ENCODE measurements around the gene CDYL.

CDYL gene

DNA sequence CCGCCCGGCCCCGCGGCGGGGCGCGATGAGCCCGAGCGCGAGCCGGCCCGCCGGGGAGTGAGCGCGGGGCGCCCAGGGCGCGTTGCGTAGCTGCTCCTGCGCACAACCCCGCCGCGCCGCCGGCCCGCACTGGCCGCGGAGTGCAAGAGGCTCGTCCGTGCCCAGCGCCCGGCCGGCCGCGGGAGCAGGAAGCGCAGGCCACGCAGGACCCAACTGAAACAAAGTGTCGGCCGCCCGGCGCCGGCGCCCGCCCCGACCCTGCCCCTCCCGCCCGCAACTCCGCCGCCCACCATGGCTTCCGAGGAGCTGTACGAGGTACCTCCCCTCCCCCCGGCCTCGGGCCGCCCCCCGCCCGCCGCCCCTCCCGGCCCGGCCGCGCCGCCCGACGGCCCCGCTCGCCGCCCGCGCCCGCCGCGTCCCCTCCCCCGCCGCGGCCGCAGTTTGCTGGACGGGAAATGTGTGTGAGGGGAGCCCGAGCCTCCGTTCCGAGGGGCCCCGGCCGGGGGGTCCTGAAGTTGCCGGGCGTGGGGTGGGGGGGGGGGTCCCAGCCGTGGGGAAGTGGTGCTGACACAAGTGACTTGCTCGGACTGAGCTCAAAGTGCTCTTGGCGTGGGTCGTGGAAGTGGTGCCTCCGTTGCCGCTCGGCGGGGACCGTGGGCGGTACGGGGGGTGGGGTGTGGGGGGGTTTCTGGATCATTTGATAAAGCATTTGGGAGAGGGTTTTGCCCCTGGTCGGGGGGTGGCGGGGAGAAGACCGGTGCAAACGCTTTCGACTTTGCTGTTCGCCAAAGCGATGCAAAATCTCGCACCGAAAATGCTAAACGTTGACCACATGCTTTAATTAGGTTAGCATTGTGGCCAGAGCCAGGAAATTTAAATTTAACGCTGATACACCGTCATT, 539 bp downstream of the CDYL start:
- Mint-ChIP-seq H3K27me3 (no peaks in the 10 kb centered on the region), H3K36me3 (ENCODE audit: insufficient read depth) (peaks cover 15% of the 10 kb centered on the region)
- peak; percentile 1 for ATAC-seq (replicated peaks; ENCODE audit: extremely low read depth, poor library complexity, severe bottlenecking)

DNA sequence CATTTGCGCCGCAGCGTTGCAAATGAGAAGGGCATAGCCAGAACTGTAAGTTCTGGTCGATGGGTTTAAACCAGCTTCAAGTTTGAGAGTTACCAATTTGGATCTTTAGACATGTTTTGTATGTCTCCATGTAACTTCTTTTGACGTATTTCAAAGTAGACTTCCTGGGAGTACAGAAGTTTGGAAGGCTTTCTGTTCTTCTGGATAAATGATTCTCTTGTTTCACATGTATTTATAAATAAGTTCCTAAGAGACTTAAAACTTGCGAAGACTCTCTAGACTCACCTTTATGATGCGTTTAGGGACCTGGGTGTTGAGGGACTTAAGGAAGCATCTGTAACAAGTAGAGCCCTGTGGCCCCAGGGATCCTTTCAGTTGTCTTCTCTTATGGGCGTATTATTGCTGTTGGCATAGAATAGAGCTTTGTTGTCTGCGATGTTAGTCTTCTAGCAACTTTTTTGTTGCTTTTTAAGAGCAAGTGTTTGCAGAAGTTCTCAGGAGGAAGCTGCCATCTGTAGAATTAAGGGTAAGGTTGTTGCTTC, 1.3 kb downstream of the CDYL start:
- ATAC-seq (replicated peaks; ENCODE audit: extremely low read depth, poor library complexity, severe bottlenecking) = no peak
- H3K4me3 Mint-ChIP-seq = peak overlapping the region; percentile 86
- H3K36me3 Mint-ChIP-seq (ENCODE audit: insufficient read depth) = peaks cover 15% of the 10 kb centered on the region
- no peak for DNase-seq (ENCODE audit: low spot score in 2 of 2)
- H3K27ac Mint-ChIP-seq (ENCODE audit: low read depth) = peak overlapping the region; percentile 4
- H3K4me1 Mint-ChIP-seq = peaks cover 55% of the 10 kb centered on the region
- no peaks in the 10 kb centered on the region for H3K27me3 Mint-ChIP-seq
- H3K9me3 Mint-ChIP-seq = no peaks in the 10 kb centered on the region

More for the DNA sequence above, 539 bp downstream of the CDYL start:
- DNase-seq (ENCODE audit: low spot score in 2 of 2) = no peak
- no peak overlapping the region for H3K27ac Mint-ChIP-seq (ENCODE audit: low read depth)
- peak overlapping the region; percentile 86 for H3K4me3 Mint-ChIP-seq
- no peaks in the 10 kb centered on the region for H3K9me3 Mint-ChIP-seq
- H3K4me1 Mint-ChIP-seq = peaks cover 50% of the 10 kb centered on the region

DNA sequence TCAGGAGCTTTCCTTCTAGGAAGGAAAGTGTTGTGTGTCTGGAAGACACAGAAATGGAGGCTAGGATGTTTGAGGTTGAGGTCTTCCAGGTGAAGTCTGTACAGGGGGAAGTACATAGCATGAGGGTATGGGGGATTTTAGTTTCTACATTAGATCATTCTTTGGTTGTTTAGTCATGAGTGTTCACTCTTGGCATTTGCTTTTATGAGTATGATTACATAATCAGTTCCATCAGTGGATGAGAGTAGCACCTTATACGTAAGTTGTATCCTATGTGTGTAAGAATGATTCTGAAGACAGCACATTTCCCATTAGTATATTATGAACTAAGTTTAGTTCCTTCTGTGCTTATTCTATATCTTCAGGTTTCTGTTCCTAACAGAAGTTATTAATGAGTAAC, 1.9 kb downstream of the CDYL start:
- H3K4me3 Mint-ChIP-seq = peak overlapping the region; percentile 86
- H3K27me3 Mint-ChIP-seq = no peaks in the 10 kb centered on the region
- DNase-seq (ENCODE audit: low spot score in 2 of 2) (no peak), ATAC-seq (replicated peaks; ENCODE audit: extremely low read depth, poor library complexity, severe bottlenecking) (no peak)
- H3K27ac Mint-ChIP-seq (ENCODE audit: low read depth) = peak overlapping the region; percentile 4
- no peaks in the 10 kb centered on the region for H3K9me3 Mint-ChIP-seq
- peaks cover 61% of the 10 kb centered on the region for H3K4me1 Mint-ChIP-seq
- peaks cover 15% of the 10 kb centered on the region for H3K36me3 Mint-ChIP-seq (ENCODE audit: insufficient read depth)

DNA sequence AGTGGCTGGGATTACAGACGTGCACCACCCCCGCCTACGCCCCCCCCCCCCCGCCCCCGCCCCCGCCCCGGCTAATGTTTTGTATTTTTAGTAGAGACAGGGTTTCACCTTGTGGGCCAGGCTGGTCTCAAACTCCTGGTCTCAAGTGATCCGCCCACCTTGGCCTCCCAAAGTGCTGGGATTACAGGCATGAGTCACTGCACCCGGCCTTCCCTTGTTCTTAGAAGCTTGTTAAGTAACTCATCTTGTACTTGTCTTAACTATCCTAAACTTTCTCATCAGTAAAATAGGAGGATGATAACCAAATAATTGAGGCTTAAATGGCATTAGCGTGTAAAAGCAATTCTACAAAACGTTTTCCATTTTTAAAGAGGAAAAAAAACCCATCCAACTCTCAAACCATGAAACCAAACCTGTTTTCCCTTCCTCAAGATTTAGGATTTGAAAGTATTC, 4.2 kb downstream of the CDYL start:
- Mint-ChIP-seq H3K4me3 (no peak overlapping the region), H3K27me3 (no peaks in the 10 kb centered on the region), H3K9me3 (no peaks in the 10 kb centered on the region), H3K27ac (ENCODE audit: low read depth) (no peak overlapping the region), H3K36me3 (ENCODE audit: insufficient read depth) (peaks cover 6% of the 10 kb centered on the region), H3K4me1 (peaks cover 67% of the 10 kb centered on the region)
- ATAC-seq (replicated peaks; ENCODE audit: extremely low read depth, poor library complexity, severe bottlenecking) = no peak
- DNase-seq (ENCODE audit: low spot score in 2 of 2) = no peak

DNA sequence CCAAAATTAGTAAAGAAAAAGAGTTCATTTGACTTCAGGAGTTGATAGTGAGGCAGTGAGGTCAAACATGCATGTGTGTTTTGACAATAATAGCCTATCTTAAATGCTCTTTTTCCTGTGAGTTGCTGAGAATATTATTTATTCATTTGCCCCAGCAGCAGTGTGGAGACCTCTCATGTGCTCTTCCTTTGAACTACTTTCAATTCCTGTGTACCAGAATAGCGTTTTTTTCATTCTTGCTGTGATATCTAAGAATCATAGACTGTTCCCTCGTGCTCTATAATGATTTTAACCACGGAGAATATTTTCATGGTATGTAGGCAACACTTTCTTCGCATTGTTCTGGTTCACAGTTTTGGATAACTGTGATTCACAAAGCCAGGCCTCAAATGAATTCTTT, 5.2 kb downstream of the CDYL start:
- Mint-ChIP-seq H3K9me3 (no peaks in the 10 kb centered on the region), H3K27ac (ENCODE audit: low read depth) (no peak overlapping the region), H3K4me1 (peaks cover 75% of the 10 kb centered on the region), H3K27me3 (no peaks in the 10 kb centered on the region), H3K4me3 (no peak overlapping the region), H3K36me3 (ENCODE audit: insufficient read depth) (peaks cover 6% of the 10 kb centered on the region)
- DNase-seq (ENCODE audit: low spot score in 2 of 2) = no peak
- ATAC-seq (replicated peaks; ENCODE audit: extremely low read depth, poor library complexity, severe bottlenecking) = no peak

DNA sequence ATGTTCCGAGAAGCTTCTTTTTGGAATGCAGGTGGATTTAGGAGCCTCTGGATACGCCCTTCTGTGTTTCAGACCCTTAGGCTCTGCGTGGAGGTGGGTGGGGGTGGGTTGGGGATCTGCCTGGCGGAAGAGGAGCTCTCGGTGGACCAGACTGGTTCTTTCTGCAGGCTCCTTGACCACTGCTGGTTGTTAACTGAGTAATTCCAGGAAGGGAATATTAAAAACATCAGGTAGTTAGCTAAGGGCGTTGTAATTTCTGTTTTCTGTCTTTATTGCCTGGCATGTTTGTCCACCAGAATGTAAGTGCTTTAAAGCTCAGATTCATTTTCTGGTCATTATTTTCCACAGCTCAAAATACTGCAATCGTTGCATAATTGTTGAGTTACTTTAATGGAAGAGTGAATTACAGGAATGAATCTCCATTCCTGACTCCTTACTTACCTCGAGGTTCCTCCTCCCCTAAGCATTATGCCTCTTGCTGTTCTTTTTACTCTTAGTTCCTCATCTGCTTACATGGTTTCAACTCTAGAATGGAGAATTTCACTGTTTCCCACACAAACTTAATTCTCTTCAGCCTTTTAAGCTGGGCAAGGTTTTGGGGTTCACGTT, 5.9 kb downstream of the CDYL start:
- H3K4me3 Mint-ChIP-seq = no peak overlapping the region
- H3K27ac Mint-ChIP-seq (ENCODE audit: low read depth) = no peak overlapping the region

DNA sequence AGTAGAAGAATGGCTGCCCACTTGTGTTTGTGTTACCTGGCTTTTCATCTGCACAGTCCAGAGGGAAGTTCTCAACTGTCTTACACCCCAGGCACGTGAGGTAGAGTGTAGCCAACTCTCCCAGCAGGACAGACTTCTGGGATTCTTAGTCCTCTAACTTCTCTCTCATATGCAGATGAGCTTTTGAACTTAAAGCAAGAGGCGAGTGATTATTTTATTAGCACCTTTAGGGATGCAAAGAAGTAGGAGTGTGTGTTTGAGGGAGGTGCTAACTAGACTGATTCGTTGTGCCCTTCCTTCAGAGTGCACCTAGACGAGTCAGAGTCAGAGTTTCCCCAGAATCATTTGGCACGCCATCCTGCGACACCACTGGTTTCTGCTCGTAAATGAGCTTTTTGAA, 10.8 kb downstream of the CDYL start:
- ATAC-seq (replicated peaks; ENCODE audit: extremely low read depth, poor library complexity, severe bottlenecking) = no peak
- peaks cover 71% of the 10 kb centered on the region for H3K4me1 Mint-ChIP-seq
- H3K4me3 Mint-ChIP-seq = no peak overlapping the region
- no peaks in the 10 kb centered on the region for H3K9me3 Mint-ChIP-seq
- H3K36me3 Mint-ChIP-seq (ENCODE audit: insufficient read depth) = no peaks in the 10 kb centered on the region
- no peak for DNase-seq (ENCODE audit: low spot score in 2 of 2)
- no peak overlapping the region for H3K27ac Mint-ChIP-seq (ENCODE audit: low read depth)
- H3K27me3 Mint-ChIP-seq = no peaks in the 10 kb centered on the region

More for the DNA sequence above, 5.9 kb downstream of the CDYL start:
- no peaks in the 10 kb centered on the region for H3K27me3 Mint-ChIP-seq
- ATAC-seq (replicated peaks; ENCODE audit: extremely low read depth, poor library complexity, severe bottlenecking) (no peak), DNase-seq (ENCODE audit: low spot score in 2 of 2) (no peak)
- peaks cover 5% of the 10 kb centered on the region for H3K36me3 Mint-ChIP-seq (ENCODE audit: insufficient read depth)
- peaks cover 80% of the 10 kb centered on the region for H3K4me1 Mint-ChIP-seq
- no peaks in the 10 kb centered on the region for H3K9me3 Mint-ChIP-seq

DNA sequence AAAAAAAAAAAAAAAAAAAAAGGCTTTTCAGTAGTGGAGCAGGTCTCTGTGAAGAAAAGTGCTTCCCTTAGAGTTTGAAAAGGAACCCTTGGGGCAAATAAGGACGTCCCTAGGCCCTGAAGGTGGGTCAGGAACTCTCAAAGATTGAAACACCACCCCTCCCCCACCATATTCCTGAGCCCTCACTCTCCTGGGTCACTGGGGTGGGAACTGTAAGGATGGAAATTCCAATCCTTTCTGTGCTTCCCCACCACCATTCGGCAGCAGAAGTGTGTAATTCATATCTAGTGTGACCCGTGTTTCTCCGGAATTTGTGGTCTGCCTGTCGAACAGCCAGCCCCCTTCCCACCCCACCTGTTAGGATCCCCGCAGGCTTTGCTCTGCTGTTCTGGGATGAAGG, 12.3 kb downstream of the CDYL start:
- Mint-ChIP-seq H3K27ac (ENCODE audit: low read depth) (no peak overlapping the region), H3K36me3 (ENCODE audit: insufficient read depth) (no peaks in the 10 kb centered on the region)
- DNase-seq (ENCODE audit: low spot score in 2 of 2) = no peak

DNA sequence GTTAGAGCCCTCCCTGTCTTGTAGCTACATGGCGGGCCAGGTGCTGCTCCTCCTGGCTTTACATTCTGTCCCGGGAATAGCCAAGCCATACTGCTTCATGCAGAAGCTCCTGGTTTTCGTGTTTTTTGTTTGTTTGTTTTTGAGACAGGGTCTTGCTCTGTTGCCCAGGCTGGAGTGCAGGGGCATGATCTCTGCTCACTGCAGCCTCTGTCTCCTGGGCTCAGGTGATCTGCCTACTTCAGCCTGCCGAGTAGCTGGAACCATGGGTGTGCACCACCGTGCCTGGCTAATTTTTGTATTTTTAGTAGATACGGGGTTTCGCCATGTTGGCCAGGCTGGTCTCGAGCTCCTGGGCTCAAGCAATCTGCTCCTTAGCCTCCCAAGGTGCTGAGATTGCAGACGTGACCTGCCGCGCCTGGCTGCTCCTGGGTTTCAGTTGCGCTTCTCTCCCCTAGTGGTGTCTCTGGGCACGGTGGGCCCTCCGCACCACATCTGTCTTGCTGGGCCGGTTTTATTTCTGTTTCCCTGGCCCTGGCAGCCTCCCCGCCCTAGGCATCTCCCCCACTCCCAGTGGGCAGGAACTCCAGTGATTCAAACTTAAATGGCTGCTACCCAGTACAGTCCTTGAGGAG, 12.9 kb downstream of the CDYL start:
- Mint-ChIP-seq H3K27ac (ENCODE audit: low read depth) (peak overlapping the region; percentile 22), H3K9me3 (no peaks in the 10 kb centered on the region), H3K4me1 (peaks cover 51% of the 10 kb centered on the region), H3K27me3 (no peaks in the 10 kb centered on the region), H3K4me3 (peak overlapping the region; percentile 23), H3K36me3 (ENCODE audit: insufficient read depth) (no peaks in the 10 kb centered on the region)
- DNase-seq (ENCODE audit: low spot score in 2 of 2) (no peak), ATAC-seq (replicated peaks; ENCODE audit: extremely low read depth, poor library complexity, severe bottlenecking) (no peak)

More for the DNA sequence above, 12.3 kb downstream of the CDYL start:
- Mint-ChIP-seq H3K4me1 (peaks cover 56% of the 10 kb centered on the region), H3K4me3 (no peak overlapping the region), H3K27me3 (no peaks in the 10 kb centered on the region), H3K9me3 (no peaks in the 10 kb centered on the region)
- no peak for ATAC-seq (replicated peaks; ENCODE audit: extremely low read depth, poor library complexity, severe bottlenecking)

DNA sequence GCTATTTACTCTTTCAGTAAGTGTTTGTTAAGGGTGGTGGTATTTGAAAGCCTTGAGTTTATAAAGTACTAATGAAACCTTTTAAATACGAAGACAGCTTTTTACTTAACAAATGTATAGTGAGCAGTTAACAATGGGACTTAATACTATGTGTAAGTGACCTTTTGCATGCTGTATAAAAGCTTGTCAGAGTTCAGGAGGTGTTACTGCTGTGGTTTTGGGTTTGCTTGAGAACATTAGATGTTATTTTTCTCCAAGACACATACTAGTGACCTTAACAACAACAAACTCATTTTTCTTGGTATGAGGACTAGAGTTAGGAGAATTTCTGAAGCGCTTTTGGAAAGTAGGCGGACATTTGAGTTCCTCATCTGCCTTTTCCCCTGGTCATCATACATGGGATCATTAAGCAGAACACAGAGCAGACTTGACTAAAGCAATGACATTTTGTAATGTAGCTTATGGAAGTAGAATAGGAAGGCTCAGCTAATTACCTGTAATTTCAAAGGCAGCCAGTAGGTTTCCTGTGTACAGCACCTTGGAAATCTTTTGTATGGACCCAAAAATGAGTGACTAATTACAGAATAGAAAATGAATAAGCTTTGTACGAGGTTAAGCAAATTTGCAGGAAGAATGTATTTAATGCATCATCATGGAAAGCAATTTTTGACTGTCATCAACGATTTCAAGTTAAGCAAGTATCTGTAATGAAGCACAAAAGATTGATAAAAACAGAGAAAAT, 14.1 kb downstream of the CDYL start:
- H3K4me1 Mint-ChIP-seq = peaks cover 42% of the 10 kb centered on the region
- no peaks in the 10 kb centered on the region for H3K27me3 Mint-ChIP-seq
- H3K27ac Mint-ChIP-seq (ENCODE audit: low read depth) = peak overlapping the region; percentile 22
- ATAC-seq (replicated peaks; ENCODE audit: extremely low read depth, poor library complexity, severe bottlenecking) (peak; percentile 32), DNase-seq (ENCODE audit: low spot score in 2 of 2) (no peak)
- no peaks in the 10 kb centered on the region for H3K36me3 Mint-ChIP-seq (ENCODE audit: insufficient read depth)
- no peak overlapping the region for H3K4me3 Mint-ChIP-seq
- no peaks in the 10 kb centered on the region for H3K9me3 Mint-ChIP-seq

DNA sequence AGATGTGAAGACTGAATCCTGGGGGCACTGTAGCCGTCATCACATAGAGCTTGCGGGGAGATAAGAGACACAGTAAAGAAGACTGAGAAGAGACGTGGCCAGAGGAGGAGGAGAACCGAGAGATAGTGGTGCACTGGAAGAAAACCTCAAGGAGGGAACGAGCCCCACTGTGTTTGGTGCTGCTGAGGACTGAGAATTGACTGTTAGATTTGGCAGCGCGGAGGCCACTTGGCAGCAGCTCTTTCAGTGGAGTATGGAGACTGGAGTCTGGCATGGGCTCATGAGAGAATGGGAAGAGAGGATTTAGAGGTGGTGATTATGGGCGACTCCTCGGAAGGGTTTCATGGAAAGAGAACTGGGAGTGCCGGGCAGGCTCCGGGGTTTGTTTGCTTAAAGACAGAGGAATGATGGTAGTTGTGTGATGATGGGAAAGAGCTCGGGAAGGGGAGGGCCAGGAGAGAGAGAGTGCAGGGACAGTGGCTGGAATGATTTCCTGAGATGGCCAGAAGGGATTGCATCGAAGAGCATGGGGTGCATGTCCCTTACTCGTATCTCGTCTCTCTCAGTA, 18.0 kb downstream of the CDYL start:
- Mint-ChIP-seq H3K4me3 (no peak overlapping the region), H3K9me3 (no peaks in the 10 kb centered on the region), H3K4me1 (peaks cover 32% of the 10 kb centered on the region), H3K27me3 (no peaks in the 10 kb centered on the region), H3K27ac (ENCODE audit: low read depth) (no peak overlapping the region), H3K36me3 (ENCODE audit: insufficient read depth) (no peaks in the 10 kb centered on the region)
- ATAC-seq (replicated peaks; ENCODE audit: extremely low read depth, poor library complexity, severe bottlenecking) (no peak), DNase-seq (ENCODE audit: low spot score in 2 of 2) (no peak)

DNA sequence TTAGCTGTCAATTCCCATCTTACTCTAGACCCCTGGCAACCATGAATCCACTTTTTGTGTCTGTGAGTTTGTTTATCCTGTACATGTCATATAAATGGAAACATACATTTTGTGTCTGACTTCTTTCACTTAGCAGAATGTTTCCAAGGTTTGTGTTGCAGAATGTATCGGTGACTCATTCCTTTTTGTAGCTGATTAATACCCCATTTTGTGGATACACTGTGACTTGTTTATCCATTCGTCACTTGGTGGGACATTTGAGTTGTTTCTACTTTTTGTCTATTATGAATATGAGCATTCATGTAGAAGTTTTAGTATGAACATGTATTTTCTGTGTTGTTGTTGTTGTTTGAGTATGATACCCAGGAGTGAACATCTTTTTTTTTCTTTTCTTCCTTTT, 21.4 kb downstream of the CDYL start:
- ATAC-seq (replicated peaks; ENCODE audit: extremely low read depth, poor library complexity, severe bottlenecking) = no peak
- no peak for DNase-seq (ENCODE audit: low spot score in 2 of 2)
- Mint-ChIP-seq H3K36me3 (ENCODE audit: insufficient read depth) (no peaks in the 10 kb centered on the region), H3K9me3 (no peaks in the 10 kb centered on the region), H3K4me1 (peaks cover 41% of the 10 kb centered on the region), H3K4me3 (no peak overlapping the region), H3K27ac (ENCODE audit: low read depth) (no peak overlapping the region), H3K27me3 (no peaks in the 10 kb centered on the region)
